NCI-H774 (cell line): Measurements from ENCODE around the gene CDNF.
"Not testable (repeated sequence)": the region's sequence is repeated elsewhere in the genome, so short reads cannot be mapped to it uniquely, and the experiment has no call there.

Source experiments
- DNase-seq: peaks from one replicate; lab custom pipeline; 2025; lab: John Stamatoyannopoulos, UW

CDNF gene

DNA sequence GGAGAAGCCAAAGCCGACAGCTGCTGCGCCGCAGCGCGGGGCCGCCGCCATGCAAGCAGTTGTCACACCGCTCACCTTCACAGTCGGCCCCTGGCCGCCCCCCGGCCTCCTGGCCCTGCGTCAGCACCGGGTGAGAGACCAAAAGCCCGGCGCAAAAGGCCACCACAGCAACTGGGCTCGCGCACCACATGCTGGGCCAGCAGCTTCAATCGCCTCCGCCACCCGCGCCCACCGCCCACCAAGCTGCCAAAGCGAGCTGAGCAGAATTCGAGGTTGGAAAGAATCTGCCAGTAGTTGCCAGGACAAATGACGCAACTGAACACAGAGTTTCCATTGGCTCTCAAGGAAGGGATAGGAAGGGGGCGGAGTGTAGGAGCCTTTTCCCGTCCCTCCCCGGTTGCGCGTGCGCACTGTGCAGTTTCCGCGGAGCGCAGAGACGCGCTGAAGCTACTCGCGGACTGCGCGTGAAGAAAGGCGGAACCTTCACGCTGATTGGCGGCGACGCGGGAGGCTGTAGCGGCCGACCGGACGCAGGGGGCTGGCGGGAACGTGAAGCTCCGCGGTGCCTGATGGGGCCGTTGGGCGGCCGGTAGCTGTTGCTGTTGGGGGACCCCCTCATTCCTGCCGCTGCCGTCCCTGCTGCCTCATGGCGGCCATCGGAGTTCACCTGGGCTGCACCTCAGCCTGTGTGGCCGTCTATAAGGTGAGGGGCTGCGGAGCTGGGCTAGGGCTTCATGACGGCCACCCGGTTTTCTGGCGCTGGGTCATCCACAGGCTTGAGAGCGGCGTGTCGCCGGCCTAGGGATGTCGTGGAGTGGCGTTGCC, at the start of gene CDNF, which contains the start of the genes HSPA14 and MSANTD7:
Gene CDNF (minus strand): TSS at position 281 of the 825 bp plus-strand sequence. CDS start 91 bp downstream, at position 190.
Gene HSPA14 (plus strand): TSS at position 550 of the 825 bp plus-strand sequence. CDS start 97 bp downstream, at position 647.
Gene MSANTD7 (plus strand): TSS at position 550 of the 825 bp plus-strand sequence. CDS start 3,979 bp downstream, outside the sequence.
- DNase-seq = peak; percentile 99

DNA sequence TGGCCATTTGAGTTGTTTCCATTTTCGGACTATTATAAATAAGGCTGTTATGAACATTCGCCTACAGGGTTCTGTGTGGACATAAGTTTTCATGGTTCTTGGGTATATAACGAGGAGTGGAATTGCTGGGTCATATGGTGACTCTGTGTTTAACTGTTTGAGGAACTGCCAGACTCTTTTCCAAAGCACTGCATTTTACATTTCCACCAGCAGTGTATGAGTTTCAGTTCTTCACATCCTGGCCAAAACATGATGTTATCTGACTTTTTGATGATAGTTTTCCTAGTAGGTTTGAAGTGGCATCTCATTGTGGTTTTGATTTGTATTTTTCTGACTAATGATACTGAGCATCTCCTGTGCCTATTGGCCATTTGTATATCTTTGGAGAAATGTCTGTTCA, 46.2 kb upstream of the CDNF start:
- DNase-seq = no peak

DNA sequence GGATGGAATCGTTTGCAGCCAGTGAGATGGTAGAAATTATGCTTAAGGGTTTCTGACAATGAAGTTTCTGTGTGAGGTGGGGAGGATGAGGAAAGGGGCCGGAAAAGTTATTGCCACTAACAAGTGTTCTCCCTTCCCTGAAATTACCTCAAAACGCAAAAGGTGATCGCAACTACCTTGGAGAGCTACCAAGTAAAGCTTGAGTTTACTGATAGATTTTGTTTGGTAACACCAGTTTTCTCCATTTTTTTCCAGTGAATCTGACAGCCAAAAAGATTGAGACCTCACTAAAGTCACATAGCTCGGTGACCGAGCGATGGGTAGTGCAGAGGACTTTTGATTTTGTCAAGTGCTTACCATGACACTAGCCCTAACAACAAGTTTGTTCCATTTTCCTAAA, 42.4 kb upstream of the CDNF start:
- no peak for DNase-seq

DNA sequence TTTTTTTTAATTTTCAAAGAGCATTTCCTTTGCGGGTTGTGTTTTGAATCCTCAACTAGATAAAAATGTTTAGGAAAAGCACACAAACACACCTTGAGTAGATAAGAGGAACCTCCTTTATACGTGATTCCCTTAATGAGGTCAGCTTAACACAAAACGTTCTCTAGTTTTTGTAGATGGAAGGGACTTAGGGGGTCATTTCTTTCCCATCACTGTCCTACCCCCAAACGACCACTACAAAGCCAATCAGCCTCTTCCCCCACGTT, 42.0 kb upstream of the CDNF start:
- no peak for DNase-seq

DNA sequence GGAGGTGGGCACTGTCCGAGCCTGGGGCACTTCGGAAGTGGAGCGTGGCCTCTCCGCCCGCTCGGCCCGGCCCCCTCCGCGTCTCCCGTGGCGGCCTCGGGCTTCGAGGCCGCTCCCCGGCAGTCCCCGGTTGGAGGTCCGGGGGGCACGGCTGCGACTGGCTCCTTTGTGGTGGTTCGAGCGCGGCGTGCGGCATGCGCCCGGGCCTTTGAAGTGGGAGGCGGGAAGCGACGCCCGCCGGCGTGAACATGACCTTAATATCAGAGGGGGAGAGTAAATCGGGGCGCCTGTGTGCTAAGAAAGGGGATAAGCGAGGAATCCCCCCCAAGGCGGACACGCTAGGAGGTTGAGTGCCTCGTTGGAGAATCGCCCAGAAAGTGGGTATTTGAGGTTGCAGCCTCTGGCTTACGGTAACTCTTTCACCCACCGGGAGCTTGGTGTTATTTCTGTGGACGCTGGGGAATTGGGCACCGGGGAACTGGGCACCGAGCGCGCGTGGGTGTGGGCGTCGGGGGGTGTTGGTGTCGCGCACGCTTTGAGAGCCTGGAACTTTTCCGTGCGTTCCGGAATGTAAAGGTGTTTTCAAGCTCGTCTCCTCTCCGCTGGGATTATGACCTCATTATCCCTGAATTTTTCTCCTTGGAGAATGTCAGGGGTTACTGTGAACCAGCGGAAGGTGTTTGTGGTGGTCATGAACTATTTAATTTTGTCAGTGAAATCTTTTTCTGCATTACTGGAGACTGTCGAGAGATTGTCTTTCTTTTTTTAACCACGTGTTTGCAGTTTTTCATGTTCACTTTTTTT, 41.5 kb upstream of the CDNF start:
- DNase-seq = no peak

DNA sequence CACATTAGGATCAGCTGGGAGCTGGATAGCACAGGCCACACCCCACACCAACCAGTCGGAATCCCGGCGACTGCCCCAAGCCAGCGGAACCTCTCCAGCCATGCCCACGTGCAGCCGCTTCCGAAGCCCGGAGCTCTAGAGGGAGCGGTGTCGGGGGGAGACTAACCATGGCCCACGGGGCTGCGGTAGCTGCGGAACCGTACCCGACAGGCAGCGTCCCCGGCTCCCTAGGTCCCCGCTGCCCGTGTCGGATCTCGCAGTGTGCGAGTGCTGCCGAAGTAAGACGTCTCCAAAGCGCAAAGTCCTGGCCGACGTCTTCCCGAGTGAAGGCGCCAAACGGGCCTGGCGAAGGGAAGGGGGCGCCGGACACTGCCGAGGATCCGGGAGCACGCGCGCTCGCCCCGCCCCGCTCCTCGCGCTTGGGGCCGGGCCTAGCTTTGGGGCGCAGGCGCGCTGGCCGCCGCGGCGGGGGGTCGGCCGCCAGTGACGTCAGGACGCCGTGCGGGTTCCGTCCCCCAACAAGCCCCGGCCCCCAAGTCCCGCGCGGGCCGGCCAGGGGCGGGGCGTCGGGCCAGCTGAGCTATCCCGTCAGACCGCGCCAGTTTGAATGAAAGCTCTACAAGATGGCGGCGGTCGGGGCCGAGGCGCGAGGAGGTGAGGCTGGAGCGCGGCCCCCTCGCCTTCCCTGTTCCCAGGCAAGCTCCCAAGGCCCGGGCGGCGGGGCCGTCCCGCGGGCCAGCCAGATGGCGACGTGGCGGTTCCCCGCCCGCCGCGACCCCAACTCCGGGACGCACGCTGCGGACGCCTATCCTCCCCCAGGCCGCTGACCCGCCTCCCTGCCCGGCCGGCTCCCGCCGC, 40.7 kb upstream of the CDNF start, which contains the start of gene SUV39H2:
Gene SUV39H2 (plus strand): TSS at position 601 of the 858 bp plus-strand sequence. CDS start 23 bp downstream, at position 624.
- peak; percentile 94 for DNase-seq

DNA sequence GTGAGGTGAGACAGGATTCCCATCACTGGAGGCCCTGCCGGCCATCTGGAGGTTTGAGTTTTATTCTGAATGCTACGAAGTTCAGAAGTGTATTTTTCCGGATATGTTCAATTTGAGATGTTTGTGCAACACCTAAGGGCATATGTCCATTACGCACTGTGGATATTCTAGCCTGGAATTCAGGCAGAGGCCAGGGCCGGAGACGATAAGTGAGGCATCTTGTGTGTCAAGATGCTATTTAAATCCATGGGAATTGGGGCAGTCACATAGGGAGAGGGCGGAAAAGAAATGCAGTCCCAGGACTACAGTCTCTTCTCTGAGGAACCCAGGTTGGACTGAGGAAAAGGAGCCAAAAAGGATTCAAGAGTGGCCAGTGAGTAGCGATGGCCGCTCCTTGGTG, 38.9 kb upstream of the CDNF start:
- DNase-seq = no peak

DNA sequence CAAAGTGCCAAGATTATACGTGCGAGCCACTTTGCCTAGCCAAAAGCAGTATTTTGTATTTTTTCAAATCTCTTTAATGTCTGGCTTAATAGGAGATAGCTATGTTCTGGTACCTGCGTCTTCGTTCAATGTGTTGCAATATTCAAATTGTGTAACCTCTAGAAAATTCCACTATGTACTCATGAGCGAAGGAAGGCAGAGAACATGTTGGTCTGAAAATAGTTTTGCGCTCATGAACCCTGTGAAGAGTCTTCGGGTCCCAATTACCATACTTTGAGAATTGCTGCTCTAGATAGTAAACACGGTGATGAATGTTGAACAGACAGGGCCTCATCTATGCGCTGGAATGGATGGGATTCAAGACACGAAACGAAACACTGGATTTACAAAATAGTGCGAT, 38.1 kb upstream of the CDNF start:
- DNase-seq = no peak

DNA sequence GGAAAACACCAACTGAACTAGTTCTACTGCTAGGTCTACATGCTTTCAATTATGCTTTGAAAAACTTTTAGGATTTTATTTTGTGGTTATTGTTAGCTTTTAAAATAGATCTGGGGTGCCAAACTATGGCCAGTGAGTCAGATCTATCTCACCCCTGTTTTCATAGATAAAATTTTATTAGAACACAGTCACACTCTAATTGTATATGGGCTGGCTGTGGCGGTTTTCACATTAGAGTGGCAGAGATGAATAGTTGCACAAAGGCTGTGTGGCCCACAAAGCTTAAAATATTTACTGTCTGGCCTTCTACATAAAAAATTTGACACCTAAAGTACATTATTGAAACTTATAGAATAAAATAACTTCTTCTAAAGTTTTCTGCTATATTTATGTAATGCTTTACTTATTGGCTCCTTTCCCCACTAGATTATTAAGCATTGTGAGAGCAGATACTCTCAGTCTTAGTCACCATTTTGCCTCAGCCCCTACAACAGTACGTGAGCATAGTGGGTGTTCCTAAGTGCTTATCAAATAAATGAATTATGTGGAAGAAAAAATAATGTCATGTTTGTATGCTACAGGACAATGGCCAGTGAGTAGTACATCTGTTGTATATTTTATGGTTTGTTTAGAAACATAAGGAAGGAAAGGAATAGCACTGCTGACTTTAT, 35.4 kb upstream of the CDNF start:
- DNase-seq = no peak

DNA sequence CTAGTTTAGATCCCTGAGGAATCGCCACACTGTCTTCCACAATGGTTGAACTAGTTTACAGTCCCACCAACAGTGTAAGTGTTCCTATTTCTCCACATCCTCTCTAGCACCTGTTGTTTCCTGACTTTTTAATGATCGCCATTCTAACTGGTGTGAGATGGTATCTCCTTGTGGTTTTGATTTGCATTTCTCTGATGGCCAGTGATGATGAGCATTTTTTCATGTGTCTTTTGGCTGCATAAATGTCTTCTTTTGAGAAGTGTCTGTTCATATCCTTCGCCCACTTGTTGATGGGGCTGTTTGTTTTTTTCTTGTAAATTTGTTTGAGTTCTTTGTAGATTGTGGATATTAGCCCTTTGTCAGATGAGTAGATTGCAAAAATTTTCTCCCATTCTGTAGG, 27.0 kb upstream of the CDNF start:
- DNase-seq = not testable (repeated sequence)

DNA sequence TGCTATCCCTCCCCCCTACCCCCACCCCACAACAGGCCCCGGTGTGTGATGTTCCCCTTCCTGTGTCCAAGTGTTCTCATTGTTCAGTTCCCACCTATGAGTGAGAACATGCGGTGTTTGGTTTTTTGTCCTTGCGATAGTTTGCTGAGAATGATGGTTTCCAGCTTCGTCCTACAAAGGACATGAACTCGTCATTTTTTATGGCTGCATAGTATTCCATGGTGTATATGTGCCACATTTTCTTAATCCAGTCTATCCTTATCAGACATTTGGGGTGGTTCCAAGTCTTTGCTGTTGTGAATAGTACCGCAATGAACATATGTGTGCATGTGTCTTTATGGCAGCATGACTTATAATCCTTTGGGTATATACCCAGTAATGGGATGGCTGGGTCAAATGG, 26.6 kb upstream of the CDNF start:
- not testable (repeated sequence) for DNase-seq

DNA sequence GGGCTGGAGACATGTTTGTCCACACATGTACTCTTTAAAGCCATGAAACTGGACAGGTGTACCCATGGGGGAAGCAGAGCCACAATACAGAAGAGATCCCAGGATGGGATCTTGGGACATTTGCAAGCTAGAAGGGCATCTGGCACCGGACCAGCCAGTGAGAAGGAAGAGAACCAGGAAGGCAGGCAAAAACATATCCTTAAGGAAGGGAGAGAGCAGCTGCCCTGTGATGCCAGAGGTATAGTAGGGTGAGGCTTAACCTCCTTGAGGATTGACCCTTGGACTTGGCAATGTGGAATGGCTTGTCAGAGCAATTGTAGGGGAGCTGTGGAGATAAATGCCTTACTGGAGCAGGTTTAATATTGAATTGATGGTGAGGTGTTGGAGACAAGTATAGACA, 23.0 kb upstream of the CDNF start:
- no peak for DNase-seq

DNA sequence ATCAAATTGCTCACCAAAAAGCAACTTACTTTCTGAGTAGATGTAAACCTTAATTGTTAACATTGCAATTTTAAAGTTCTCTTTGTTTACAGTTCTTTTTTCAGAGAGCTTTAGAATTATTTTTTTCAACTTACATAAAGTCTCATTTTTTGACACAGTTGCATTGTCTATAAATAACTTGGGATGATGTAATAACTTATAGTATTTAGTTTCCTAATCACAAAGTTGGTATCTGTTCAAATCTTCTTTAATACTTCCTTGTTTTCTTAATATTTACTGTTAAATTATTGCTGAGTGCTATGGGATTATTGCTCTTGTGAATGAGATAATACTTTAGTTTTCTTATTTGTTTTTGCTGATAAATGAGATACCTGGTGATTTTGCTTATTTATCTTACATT, 21.9 kb upstream of the CDNF start:
- no peak for DNase-seq

DNA sequence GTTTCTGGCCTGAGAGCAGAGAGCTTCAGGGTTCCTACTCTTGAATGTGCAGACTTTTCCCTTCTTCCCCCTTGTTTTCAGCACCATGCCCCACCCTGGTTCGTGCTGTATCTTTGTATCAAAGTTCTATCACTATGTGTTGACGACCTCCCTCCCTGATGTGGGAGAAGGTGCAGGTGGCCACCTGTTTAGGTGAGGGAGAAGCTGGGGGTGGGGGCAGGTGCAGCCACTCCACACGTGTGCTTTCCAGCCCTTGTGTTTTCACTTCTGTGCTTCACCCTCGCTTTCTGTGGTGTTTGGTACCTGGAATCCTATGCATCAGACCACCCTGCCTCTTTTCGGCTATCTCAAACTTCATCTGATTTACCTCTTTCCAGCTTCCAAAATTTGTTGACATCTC, 21.2 kb upstream of the CDNF start:
- no peak for DNase-seq

DNA sequence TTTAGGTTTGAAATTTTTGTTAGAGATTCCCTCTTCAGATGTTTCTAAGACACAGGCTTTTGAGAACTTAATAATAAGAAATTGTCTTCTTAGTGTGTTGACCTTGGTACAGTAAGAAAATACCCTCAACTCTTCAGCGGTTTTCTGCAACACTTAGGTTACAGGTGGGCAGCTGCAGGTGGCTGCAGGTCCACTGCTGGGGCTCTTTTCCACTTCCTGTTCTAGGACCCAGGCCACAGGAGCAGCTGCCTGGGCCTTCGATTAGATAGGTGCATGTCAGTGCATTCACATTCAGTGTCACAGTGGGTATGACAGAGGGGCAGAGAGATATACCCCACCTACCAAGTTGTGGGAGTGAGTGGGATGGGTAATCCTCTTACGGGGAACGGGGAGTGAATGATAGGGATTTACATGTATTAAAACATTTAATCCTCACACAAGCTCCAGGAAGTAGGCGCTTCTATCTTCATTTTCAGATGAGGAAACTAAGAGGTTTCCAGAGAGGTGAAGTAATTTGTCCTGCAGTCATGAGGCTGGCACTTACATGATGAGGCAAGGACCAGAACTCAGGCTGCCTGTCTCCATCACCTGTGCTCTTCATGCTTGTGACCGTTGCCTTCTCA, 20.6 kb upstream of the CDNF start:
- no peak for DNase-seq

DNA sequence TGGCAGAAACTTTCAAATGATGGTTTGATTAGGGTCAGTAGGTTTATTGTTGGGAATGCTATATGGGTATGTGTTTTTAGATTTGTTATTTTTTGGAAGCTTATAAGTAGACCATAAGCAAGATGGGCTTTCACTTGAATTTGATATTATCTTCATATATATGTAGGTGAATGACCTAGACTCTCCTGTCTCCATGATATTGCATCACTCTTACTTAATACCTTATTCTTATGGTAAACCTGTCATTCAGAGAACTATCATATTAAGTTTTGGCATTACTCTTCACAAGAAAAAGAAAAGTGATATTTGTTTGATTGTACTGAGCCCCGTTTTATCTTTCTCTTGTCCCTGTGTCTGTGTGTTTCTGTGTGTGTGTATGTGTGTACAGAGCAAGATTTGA, 17.6 kb upstream of the CDNF start:
- DNase-seq = no peak

DNA sequence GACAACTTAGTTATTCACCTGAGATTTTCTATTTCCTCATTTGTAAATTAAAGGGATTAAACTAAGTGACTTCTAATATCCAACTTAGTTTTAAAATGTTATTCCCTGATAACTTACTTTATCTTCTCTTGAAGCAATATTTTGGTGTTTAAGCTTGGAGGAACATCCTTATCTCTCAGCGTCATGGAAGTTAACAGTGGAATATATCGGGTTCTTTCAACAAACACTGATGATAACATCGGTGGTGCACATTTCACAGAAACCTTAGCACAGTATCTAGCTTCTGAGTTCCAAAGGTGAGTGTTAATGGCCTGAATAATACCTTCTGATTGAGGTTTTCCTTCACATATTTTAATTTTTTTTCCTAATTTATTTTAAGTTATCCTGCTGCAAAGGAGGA, 14.4 kb upstream of the CDNF start:
- DNase-seq = no peak

DNA sequence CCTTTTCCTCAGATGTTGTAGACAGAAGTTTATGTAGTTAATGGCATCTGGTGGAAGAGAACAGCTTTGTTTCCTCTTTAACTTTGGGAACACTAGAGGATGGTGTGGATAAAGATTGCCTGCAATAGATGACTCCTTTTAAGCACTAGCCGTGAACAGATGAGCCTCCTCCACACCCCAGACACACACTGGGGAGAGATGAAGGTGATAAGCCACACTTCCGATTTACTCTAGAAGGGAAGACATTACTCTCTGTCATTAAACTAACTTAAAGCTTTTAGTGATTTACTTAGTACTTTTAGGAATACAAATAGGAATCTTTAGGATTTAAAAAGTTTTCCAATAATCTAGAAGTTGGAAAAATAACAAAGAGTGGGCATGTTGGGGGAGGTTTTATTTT, 7.1 kb upstream of the CDNF start:
- no peak for DNase-seq

DNA sequence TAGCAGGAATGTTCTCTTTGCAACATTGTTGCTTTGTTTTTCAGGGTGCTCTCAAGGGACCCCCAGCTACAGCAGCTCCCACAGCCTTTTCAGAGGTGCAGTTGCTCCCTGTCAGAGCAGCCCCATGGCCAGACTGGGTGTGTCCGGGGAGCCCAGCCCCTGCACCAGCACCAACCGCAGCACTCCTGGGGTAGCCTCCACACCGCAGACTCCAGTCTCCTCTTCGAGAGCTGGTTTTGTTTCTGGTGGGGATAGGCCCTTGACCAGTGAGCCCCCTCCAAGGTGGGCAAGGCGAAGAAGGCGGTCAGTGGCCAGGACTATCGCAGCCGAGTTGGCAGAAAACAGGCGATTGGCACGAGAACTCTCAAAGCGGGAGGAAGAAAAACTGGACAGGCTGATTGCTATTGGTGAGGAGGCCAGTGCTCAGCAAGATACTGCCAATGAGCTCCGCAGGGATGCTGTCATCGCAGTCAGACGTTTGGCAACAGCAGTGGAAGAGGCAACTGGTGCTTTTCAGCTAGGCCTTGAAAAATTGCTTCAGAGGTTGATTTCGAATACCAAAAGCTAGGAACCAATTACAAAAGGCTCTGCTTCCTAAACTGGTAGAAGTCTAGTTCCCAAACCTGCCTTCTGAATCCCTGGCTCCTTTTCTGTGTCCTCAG, 5.6 kb upstream of the CDNF start:
- no peak for DNase-seq

DNA sequence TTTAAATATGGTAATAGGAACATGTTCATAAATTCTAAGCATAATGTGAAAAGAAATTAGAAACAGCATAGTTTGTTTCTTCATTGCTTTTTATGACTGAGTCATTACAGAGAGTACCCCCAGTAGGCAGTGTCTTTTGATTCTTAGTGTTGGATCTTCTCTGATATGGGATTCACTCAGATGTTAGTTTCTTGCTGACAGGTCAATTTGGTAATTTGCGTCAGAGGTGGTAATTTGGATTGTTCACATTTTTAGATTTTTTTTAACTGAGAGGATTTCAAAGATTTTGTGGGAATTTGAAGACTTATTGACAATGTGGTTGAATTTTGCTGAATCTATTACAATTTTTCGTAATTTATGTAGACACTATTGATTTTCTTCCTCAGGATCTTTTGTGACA, 2.3 kb upstream of the CDNF start:
- no peak for DNase-seq

DNA sequence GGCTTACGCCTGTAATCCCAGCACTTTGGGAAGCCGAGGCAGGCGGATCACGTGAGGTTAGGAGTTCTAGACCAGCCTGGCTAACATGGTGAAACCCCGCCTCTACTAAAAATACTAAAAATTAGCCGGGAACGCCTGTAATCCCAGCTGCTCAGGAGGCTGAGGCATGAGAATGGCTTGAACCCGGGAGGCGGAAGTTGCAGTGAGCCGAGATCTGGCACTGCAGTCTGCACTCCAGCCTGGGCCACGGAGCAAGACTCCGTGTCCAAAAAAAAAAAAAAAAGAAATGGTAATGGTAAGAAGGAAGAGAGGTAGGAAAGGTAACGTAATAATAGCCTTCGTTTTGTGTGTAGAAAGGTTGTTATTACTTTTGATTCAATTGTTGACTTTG, 1.5 kb upstream of the CDNF start:
- no peak for DNase-seq
